ENCODE data around the gene CDYL2.

- TF ChIP-seq POLR2A (IDR thresholded peaks at IDR 0.05) = no peak
- no peak for TF ChIP-seq CTCF (IDR thresholded peaks at IDR 0.05)
- TF ChIP-seq POLR2AphosphoS5 (IDR thresholded peaks at IDR 0.05; ENCODE audit: insufficient read depth in 1 of 2, low read depth in 1 of 2) = no peak
These were observed 10.3 kb downstream of the CDYL2 start for GRCh38 chr16:80794071-80794470.
